Panc1 (cell line): ENCODE data around the gene TNIK.

ENCODE experiments used
- TF ChIP-seq, protein P1 (sequence below): fragments of 450-650 bp; IDR thresholded peaks from 2 replicates; pipeline ENCODE4 v1.5.1; 2017; ENCODE audit warnings: mild to moderate bottlenecking
- TF ChIP-seq, protein P2 (sequence below), 2 experiments: IDR thresholded peaks; 2 replicates each; pipeline ENCODE4 v1.6.1; 2011 to 2012; ENCODE audit warnings: low read depth in 2 of 2, control low read depth in 1 of 2, low read length in 1 of 2, mild to moderate bottlenecking in 1 of 2, moderate library complexity in 1 of 2; ENCODE audit not compliant: insufficient read depth in 1 of 2

- TF ChIP-seq, protein P1, sequence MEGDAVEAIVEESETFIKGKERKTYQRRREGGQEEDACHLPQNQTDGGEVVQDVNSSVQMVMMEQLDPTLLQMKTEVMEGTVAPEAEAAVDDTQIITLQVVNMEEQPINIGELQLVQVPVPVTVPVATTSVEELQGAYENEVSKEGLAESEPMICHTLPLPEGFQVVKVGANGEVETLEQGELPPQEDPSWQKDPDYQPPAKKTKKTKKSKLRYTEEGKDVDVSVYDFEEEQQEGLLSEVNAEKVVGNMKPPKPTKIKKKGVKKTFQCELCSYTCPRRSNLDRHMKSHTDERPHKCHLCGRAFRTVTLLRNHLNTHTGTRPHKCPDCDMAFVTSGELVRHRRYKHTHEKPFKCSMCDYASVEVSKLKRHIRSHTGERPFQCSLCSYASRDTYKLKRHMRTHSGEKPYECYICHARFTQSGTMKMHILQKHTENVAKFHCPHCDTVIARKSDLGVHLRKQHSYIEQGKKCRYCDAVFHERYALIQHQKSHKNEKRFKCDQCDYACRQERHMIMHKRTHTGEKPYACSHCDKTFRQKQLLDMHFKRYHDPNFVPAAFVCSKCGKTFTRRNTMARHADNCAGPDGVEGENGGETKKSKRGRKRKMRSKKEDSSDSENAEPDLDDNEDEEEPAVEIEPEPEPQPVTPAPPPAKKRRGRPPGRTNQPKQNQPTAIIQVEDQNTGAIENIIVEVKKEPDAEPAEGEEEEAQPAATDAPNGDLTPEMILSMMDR: no peak
- TF ChIP-seq, protein P2, sequence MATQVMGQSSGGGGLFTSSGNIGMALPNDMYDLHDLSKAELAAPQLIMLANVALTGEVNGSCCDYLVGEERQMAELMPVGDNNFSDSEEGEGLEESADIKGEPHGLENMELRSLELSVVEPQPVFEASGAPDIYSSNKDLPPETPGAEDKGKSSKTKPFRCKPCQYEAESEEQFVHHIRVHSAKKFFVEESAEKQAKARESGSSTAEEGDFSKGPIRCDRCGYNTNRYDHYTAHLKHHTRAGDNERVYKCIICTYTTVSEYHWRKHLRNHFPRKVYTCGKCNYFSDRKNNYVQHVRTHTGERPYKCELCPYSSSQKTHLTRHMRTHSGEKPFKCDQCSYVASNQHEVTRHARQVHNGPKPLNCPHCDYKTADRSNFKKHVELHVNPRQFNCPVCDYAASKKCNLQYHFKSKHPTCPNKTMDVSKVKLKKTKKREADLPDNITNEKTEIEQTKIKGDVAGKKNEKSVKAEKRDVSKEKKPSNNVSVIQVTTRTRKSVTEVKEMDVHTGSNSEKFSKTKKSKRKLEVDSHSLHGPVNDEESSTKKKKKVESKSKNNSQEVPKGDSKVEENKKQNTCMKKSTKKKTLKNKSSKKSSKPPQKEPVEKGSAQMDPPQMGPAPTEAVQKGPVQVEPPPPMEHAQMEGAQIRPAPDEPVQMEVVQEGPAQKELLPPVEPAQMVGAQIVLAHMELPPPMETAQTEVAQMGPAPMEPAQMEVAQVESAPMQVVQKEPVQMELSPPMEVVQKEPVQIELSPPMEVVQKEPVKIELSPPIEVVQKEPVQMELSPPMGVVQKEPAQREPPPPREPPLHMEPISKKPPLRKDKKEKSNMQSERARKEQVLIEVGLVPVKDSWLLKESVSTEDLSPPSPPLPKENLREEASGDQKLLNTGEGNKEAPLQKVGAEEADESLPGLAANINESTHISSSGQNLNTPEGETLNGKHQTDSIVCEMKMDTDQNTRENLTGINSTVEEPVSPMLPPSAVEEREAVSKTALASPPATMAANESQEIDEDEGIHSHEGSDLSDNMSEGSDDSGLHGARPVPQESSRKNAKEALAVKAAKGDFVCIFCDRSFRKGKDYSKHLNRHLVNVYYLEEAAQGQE (IDR thresholded peaks at IDR 0.05; ENCODE audit: insufficient read depth in 1 of 2, low read depth in 2 of 2, low read length in 1 of 2): no peak
These were observed 43.1 kb downstream of the TNIK start for GRCh38 chr3:171417137-171417536.
